GM19397 (cell line): ENCODE data around the gene AKAP5.
A peak's percentile ranks its signal among the peaks of the same experiment; 100 is the strongest.

Experiments
- ATAC-seq: cut with Tn5 transposase; IDR thresholded peaks from one replicate; pipeline ENCODE4 v1.9.1; 2021; ENCODE audit warnings: mild to moderate bottlenecking, moderate library complexity; ENCODE audit not compliant: unreplicated experiment

The AKAP5 gene

GRCh38 chr14:64465191-64465822 lies at the start of gene AKAP5:
AKAP5 (plus strand) TSS chr14:64465499; CDS start chr14:64468395, 2,896 bp downstream.
- peak; percentile 76 for ATAC-seq

DNA sequence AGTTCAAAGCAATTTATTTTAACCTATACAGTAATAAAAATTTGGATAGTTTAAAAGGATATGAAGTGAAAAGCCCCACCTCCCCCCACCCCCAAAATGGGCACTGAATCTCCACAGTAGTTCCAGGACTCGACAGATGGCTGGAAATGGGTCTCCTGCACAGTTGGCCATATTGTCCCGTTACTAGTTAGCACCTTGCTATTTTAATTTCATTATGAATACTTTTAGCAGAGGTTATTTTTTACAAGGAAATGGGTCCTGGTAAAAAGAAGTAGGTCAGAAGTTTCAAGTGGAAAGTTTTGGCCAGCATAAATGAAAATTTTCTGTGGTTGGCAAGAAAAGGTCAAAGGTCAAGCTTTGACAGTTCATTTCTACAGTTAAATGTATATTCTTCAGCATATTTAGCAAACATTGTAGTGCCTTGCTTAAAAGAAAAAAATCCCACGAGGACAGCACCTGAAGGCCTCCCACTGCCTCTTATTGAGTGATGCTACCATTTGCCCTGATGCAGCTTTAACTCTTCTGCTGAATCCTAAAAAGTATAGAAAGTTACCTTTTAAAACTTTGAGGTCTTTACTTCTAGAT lies 48.9 kb upstream of the AKAP5 start:
- ATAC-seq = no peak

- no peak for ATAC-seq
Observed at GRCh38 chr14:64417055-64417770, 48.1 kb upstream of the AKAP5 start.

DNA sequence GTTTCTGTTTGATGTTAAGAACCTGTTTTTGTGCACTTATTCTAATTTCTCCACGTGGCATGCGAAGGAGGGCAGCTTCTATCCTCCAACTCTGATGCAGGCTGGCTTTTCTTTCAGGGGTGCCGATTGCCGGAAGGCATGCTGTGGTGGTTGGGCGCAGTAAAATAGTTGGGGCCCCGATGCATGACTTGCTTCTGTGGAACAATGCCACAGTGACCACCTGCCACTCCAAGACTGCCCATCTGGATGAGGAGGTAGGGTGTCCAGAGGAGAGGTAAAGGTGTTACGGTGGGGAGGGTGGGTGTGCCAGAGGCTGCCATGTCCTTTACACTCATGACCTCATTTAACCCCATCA lies 47.6 kb upstream of the AKAP5 start:
- ATAC-seq = no peak

DNA sequence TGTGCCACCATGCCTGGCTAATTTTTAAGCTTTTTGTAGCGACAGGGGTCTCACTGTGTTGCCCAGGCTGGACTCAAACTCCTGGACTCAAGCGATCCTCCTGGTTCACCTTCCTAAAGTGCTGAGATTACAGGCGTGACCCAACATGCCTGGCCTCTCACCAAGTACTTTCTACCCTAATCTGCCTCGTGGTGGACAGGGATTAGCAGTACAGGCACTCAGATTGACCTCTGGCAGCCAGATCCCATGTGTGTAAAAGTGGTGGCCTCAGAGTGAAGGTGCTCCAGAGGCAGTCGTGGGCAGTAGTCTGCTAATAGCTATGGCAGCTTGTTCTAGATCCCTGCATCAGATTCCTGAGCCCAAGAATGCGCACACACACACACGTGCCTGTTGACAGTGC lies 46.3 kb upstream of the AKAP5 start:
- no peak for ATAC-seq

GRCh38 chr14:64421166-64421565 lies 44.1 kb upstream of the AKAP5 start:
- no peak for ATAC-seq

- ATAC-seq = no peak
Observed at GRCh38 chr14:64422005-64422404, 43.3 kb upstream of the AKAP5 start.

DNA sequence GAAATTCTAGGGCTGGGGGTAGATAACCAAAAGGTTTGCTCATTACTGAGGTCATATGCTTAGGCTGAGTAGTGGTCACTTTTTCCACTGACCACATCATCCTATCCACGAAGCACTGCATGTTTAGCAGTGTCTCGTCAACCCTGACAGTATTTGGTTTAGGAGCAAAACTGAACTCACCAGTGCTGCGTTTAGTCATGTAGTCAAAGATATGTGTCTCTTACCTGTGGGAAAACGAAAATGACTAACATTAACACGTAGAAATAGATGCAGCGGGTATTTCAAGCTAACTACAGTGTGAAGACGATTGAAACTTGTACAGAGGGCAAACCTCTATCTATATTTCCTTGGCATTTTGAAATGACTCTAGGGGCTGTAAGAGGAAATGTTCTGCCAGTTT lies 42.5 kb upstream of the AKAP5 start:
- ATAC-seq = no peak

DNA sequence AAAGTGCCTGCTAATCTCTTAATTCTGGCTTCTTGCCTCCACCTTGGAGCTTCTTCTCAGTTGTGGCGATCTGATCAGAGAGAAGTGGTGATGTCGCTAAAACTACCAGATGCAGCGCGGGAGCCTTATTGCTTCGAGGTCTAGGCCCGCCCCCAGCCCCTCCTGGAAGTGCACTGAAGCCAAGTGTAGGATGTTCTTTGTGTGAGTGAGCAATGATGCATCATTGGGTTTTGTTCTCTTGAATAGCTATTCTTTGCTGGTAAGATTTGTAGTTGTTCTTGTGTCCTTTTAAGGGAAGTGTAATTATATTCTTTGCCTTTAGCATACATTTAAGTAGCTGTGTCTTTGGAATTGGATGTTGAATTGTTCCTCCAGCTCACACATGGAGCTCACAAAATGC lies 41.3 kb upstream of the AKAP5 start:
- ATAC-seq = no peak

DNA sequence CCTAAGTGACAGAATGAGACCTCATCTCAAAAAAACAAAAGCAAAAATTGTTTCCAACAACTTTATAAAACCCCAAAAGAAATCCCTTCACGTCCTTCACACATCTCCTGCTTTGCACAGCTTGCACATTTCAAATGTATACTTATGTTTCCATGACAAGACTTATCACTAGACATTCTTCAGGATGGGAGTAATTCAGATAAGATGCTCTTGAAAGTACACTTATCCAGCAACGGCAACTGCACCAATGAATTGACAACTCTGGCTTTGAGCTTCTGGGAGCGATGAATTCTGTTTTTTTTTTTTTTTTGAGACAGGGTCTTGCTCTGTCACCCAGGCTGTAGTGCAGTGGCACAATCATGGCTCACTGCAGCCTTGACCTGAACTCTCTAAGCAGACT lies 30.8 kb upstream of the AKAP5 start:
- ATAC-seq = no peak

- no peak for ATAC-seq
Observed at GRCh38 chr14:64438181-64438841, 27.0 kb upstream of the AKAP5 start.

GRCh38 chr14:64439141-64439540 lies 26.2 kb upstream of the AKAP5 start:
- ATAC-seq = no peak

GRCh38 chr14:64440494-64440893 lies 24.8 kb upstream of the AKAP5 start:
- ATAC-seq = no peak

DNA sequence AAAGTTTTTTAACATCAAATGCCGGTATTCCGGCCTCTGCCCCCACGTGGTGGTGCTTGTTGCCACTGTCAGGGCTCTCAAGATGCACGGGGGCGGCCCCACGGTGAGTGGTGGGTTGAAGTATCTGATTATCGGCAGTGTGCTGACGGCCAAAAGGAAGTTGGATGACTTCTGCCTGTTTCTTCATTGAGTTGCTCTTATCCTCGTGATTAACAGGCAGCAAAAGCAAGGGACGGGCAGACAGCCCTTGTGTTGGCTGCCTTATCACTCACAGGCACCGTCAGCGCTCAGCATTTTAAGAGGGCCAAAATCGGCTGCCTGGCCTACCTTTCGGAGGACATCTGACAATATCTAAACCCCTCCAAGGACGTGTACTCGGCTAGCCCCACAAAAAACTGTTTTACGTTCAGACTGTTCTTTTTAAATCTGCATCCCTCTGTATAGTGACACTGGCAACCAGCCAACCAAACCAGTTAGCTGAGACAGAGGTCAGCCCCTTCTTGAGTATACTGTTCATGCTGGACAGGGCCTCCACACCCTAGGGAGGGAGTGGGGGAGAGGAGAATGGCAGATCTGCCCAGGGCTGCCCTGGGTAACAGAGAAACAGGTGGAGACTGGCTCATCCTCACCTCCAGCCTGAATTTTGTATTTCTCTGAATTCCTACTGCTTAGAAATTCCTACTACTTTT lies 22.9 kb upstream of the AKAP5 start:
- ATAC-seq = no peak

DNA sequence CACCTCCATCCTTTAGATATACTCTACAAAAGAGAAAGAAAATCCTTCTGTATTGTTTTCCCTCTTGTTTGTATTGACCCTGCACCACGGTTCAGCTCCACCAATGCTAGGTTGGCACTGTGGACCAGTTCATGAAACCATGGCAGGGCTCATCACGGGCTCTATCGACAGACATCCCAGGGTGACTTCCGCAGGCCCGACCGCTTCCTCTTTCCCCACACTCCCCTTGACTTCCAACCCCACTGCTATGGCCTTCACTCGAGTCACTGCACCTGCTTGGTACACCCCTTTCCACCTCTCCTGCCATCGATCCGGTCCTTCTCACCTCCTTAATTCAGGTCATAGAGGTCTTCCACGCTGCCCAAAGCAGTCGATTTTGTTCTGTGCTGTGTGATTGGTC lies 21.2 kb upstream of the AKAP5 start:
- no peak for ATAC-seq

GRCh38 chr14:64444984-64445845 lies 20.1 kb upstream of the AKAP5 start:
- peak; percentile 81 for ATAC-seq

DNA sequence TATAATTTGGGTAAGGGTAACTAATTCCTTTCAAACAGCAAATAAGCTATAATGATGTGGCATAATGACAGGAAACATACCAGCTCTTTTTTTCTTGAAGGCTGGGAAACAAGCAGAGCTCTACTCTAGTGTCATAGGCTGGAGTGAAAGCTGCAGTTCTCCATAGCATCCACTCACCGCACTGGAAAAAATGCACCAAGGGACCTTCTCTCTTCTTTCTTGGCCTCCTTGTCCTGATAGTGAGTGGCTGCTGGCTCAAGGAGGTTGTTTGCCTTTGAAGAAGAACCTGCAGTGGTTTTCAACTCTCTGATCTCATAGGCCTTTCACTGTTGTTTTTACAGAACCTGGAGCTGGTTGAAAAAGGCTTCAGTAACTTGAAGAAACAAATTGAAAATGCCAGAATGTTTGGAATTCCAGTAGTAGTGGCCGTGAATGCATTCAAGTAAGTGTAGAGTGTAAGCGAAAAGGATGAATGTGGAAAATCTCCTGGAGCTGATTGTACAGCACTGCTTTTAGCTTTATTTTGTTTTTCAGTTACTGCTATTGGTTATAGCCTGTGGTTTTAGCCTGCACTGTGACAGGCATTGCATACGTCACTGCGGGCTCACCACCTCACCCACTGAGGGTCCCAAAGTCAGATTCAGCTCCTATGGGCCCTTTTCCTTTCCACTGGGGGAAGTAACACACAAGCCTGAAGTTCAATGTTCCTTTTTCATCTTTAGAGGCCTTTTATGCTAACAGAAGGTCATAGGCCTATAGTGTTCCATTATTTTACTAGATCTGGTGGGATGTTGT lies 17.2 kb upstream of the AKAP5 start:
- no peak for ATAC-seq

- ATAC-seq = no peak
Observed at GRCh38 chr14:64450255-64450654, 15.0 kb upstream of the AKAP5 start.

DNA sequence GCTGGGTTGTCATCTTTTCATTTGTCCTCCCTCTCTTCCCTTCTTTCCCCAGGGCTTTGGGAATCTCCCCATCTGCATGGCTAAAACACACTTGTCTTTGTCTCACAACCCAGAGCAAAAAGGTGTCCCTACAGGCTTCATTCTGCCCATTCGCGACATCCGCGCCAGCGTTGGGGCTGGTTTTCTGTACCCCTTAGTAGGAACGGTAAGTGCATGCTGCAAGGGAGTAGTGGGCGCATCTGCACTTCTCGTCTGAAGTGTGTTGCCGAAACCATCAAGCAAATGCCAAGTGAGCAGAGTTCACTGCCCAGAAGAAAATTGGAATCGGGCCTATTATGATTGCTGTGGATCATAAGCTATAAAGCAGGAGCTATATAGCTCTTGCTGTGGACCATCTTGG lies 10.6 kb upstream of the AKAP5 start:
- ATAC-seq = no peak
